Measurements from ENCODE around the gene TTLL1. TPM values are rescaled to one million over a fixed set of nuclear protein-coding genes. Genes with fewer than 3 reads are reported as not detected.

Gene TTLL1
- total RNA-seq, 4 donors from 2014 or later: 1.1 to 3.8 (median 2.8) TPM

DNA sequence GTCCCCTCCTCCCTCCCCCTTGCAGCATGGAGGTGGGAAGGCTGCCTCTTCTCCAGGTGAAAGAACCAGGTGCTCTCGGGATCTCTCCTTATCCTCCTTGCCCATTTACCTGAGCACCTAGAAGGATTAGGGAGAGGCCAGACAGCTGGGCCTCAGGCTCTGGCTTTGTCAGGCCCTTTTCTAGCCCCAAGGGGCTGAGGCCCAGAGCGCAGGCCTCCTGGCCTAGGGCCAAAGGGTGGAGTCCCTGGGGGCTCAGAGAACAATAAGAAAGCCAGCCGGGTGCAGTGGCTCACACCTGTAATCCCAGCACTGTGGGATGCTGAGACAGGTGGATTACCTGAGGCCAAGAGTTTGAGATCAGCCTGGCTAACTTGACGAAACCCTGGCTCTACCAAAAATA, 5.4 kb upstream of the TTLL1 start:
- no peak for TF ChIP-seq EP300 (IDR thresholded peaks at IDR 0.05; ENCODE audit: low read depth)
- 52% methylated on average over 4 of the region's 4 CpGs; no CpG with 5 or more reads in 1 of the 2 donors for WGBS, 2 donors (ENCODE audit: low coverage in 1 of 2)
- Histone ChIP-seq H3K9me3 (peaks cover 0 to 7% of the 10 kb centered on the region in 2 donors), H3K4me1 (peaks cover 0 to 5% (median 3%) of the 10 kb centered on the region in 4 donors), H3K27me3 (no peaks in the 10 kb centered on the region), H3K27ac (no peak overlapping the region), H3K36me3 (no peaks in the 10 kb centered on the region), H3K4me3 (no peak overlapping the region)
- in situ Hi-C loops (cut with MboI; ENCODE audit: low pct_ligation_motif_present in 1 of 4, low pct_unique_long_range_greater_than_20kb in 1 of 4, low sequenced_read_pairs in 3 of 4): no loop called here
- DNase-seq: no peak
- intact Hi-C loops (cut with DNase I; ENCODE audit: low total_unique reads): no loop called here

GRCh38 chr22:43094085-43094484, 4.9 kb upstream of the TTLL1 start:
- H3K4me1 ChIP-seq: peaks cover 0 to 6% (median 5%) of the 10 kb centered on the region in 4 donors
- no peaks in the 10 kb centered on the region for H3K36me3 ChIP-seq
- in situ Hi-C loops (cut with MboI; ENCODE audit: low pct_ligation_motif_present in 1 of 4, low pct_unique_long_range_greater_than_20kb in 1 of 4, low sequenced_read_pairs in 3 of 4) (no loop called here), intact Hi-C loops (cut with DNase I; ENCODE audit: low total_unique reads) (no loop called here)
- no peak for TF ChIP-seq EP300 (IDR thresholded peaks at IDR 0.05; ENCODE audit: low read depth)
- TF ChIP-seq, protein P1, sequence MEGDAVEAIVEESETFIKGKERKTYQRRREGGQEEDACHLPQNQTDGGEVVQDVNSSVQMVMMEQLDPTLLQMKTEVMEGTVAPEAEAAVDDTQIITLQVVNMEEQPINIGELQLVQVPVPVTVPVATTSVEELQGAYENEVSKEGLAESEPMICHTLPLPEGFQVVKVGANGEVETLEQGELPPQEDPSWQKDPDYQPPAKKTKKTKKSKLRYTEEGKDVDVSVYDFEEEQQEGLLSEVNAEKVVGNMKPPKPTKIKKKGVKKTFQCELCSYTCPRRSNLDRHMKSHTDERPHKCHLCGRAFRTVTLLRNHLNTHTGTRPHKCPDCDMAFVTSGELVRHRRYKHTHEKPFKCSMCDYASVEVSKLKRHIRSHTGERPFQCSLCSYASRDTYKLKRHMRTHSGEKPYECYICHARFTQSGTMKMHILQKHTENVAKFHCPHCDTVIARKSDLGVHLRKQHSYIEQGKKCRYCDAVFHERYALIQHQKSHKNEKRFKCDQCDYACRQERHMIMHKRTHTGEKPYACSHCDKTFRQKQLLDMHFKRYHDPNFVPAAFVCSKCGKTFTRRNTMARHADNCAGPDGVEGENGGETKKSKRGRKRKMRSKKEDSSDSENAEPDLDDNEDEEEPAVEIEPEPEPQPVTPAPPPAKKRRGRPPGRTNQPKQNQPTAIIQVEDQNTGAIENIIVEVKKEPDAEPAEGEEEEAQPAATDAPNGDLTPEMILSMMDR (IDR thresholded peaks at IDR 0.05): peak in 4 of 5 experiments; percentile 11 to 48 (median 14)
- no peak overlapping the region for H3K4me3 ChIP-seq
- H3K27me3 ChIP-seq: no peaks in the 10 kb centered on the region
- WGBS, 2 donors (ENCODE audit: low coverage in 1 of 2): 33% methylated on average over 7 of the region's 7 CpGs; no CpG with 5 or more reads in 1 of the 2 donors
- no peak overlapping the region for H3K27ac ChIP-seq
- peaks cover 0 to 7% of the 10 kb centered on the region in 2 donors for H3K9me3 ChIP-seq
- DNase-seq: peak; percentile 62

DNA sequence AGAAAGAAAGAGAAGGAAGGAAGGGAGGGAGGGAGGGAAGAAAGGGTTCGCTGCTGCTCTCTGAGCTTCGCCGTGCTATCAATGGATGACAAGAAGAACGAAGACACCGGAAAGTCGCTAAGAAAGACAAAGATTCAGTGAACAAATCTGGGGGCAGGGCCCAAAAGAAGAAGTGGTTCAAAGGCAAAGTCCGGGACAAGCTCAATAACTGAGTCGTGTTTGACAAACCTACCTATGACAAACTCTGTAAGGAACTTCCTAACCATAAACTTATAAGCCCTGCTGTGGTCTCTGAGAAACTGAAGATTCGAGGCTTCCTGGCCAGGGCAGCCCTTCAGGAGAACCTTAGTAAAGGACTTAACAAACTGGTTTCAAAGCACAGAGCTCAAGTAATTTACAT, 2.9 kb upstream of the TTLL1 start:
- in situ Hi-C loops (cut with MboI; ENCODE audit: low pct_ligation_motif_present in 1 of 4, low pct_unique_long_range_greater_than_20kb in 1 of 4, low sequenced_read_pairs in 3 of 4): no loop called here
- Histone ChIP-seq H3K9me3 (peaks cover 0 to 7% of the 10 kb centered on the region in 2 donors), H3K27me3 (no peaks in the 10 kb centered on the region), H3K27ac (no peak overlapping the region), H3K4me1 (peaks cover 0 to 12% (median 10%) of the 10 kb centered on the region in 4 donors), H3K4me3 (no peak overlapping the region), H3K36me3 (no peaks in the 10 kb centered on the region)
- no peak for TF ChIP-seq POLR2A (IDR thresholded peaks at IDR 0.05)
- no peak for TF ChIP-seq EP300 (IDR thresholded peaks at IDR 0.05; ENCODE audit: low read depth)
- TF ChIP-seq, protein P1 (IDR thresholded peaks at IDR 0.05): no peak
- TF ChIP-seq POLR2AphosphoS5 (IDR thresholded peaks at IDR 0.05): no peak
- 68 to 82% methylated on average over 6 to 9 of the region's 9 CpGs for WGBS, 2 donors (ENCODE audit: low coverage in 1 of 2)
- intact Hi-C loops (cut with DNase I; ENCODE audit: low total_unique reads): no loop called here
- no peak for DNase-seq

GRCh38 chr22:43090130-43090789, 1.1 kb upstream of the TTLL1 start:
- in situ Hi-C loops (cut with MboI; ENCODE audit: low pct_ligation_motif_present in 1 of 4, low pct_unique_long_range_greater_than_20kb in 1 of 4, low sequenced_read_pairs in 3 of 4): no loop called here
- Histone ChIP-seq H3K4me1 (peaks cover 0 to 22% (median 12%) of the 10 kb centered on the region in 4 donors), H3K27me3 (no peaks in the 10 kb centered on the region), H3K36me3 (no peaks in the 10 kb centered on the region), H3K4me3 (no peak overlapping the region), H3K9me3 (no peaks in the 10 kb centered on the region), H3K27ac (peak overlapping the region in 3 of 4 donors; percentile 61 to 87 (median 79))
- WGBS, 2 donors (ENCODE audit: low coverage in 1 of 2): 47 to 54% methylated on average over 2 to 6 of the region's 6 CpGs
- no peak for TF ChIP-seq EP300 (IDR thresholded peaks at IDR 0.05; ENCODE audit: low read depth)
- TF ChIP-seq, protein P1 (IDR thresholded peaks at IDR 0.05): peak in 3 of 5 experiments; percentile 16 to 22 (median 19)
- intact Hi-C loops (cut with DNase I; ENCODE audit: low total_unique reads): no loop called here
- DNase-seq: peak; percentile 47

DNA sequence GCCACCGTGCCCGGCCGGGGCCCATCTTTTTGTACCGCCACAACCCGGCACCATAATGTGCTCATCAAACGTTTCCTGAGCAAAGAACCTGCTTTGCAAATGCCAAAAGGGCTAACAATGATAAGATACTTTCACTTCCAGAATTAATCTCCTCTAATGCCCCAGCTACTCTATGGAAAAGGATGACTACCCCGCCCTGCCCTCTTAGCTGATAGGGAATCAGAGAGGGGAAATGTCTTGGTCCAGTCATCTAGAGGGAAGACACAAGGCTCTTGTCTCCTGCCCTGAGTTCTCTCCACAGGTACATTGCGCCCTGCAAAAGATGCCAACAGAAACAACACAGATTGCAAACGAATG, 586 bp downstream of the TTLL1 start:
- WGBS, 2 donors (ENCODE audit: low coverage in 1 of 2): 51 to 63% methylated on average over 6 to 9 of the region's 9 CpGs
- H3K27me3 ChIP-seq: no peaks in the 10 kb centered on the region
- in situ Hi-C loops (cut with MboI; ENCODE audit: low pct_ligation_motif_present in 1 of 4, low pct_unique_long_range_greater_than_20kb in 1 of 4, low sequenced_read_pairs in 3 of 4): no loop called here
- no peak for DNase-seq
- H3K4me1 ChIP-seq: peaks cover 0 to 22% (median 12%) of the 10 kb centered on the region in 4 donors
- H3K9me3 ChIP-seq: no peaks in the 10 kb centered on the region
- TF ChIP-seq POLR2AphosphoS5 (IDR thresholded peaks at IDR 0.05) (no peak), POLR2A (IDR thresholded peaks at IDR 0.05) (no peak), EP300 (IDR thresholded peaks at IDR 0.05; ENCODE audit: low read depth) (no peak)
- TF ChIP-seq, protein P1 (IDR thresholded peaks at IDR 0.05): no peak
- no peaks in the 10 kb centered on the region for H3K36me3 ChIP-seq
- intact Hi-C loops (cut with DNase I; ENCODE audit: low total_unique reads): no loop called here
- peak overlapping the region; percentile 61 to 87 (median 81) for H3K27ac ChIP-seq
- peak overlapping the region; percentile 54 to 67 (median 63) for H3K4me3 ChIP-seq
